Endodermal cell (in vitro differentiated cells): ENCODE results near the gene CHD2. TPM values are rescaled to one million over a fixed set of nuclear protein-coding genes. Genes with fewer than 3 reads are reported as not detected.

Experiments used
- DNase-seq: peaks from one replicate; pipeline ENCODE4 v3.0.0-alpha.2; 2017
- H3K27ac ChIP-seq: 2 replicates; pipeline ENCODE4 v1.5.1; 2013; ENCODE audit warnings: mild to moderate bottlenecking, low read depth, low read length, moderate library complexity
- H3K27me3 ChIP-seq: 2 replicates; pipeline ENCODE4 v1.6.1; 2013; ENCODE audit warnings: mild to moderate bottlenecking, low read length, moderate library complexity; ENCODE audit not compliant: insufficient read depth, control insufficient read depth, poor library complexity, severe bottlenecking
- H3K36me3 ChIP-seq: 2 replicates; pipeline ENCODE4 v1.7.0; 2013; ENCODE audit warnings: mild to moderate bottlenecking, low read length, moderate library complexity; ENCODE audit not compliant: control insufficient read depth, insufficient read depth
- H3K4me1 ChIP-seq: one replicate; pipeline ENCODE4 v1.7.0; 2013; ENCODE audit warnings: low read length; ENCODE audit not compliant: control insufficient read depth, insufficient read depth
- H3K4me3 ChIP-seq: 2 replicates; pipeline ENCODE4 v1.5.1; 2013; ENCODE audit warnings: mild to moderate bottlenecking, low read length, moderate library complexity
- H3K9ac ChIP-seq: 2 replicates; pipeline ENCODE4 v1.6.1; 2013; ENCODE audit warnings: mild to moderate bottlenecking, low read length, moderate library complexity; ENCODE audit not compliant: poor library complexity, severe bottlenecking; ENCODE audit errors: extremely low read depth
- H3K9me3 ChIP-seq: 2 replicates; pipeline ENCODE4 v1.6.1; 2013; ENCODE audit warnings: mild to moderate bottlenecking, low read length, moderate library complexity; ENCODE audit not compliant: control insufficient read depth
- H3K27ac Mint-ChIP-seq: 2 replicates; pipeline ENCODE4 v1.8.0; 2020; ENCODE audit warnings: mixed read lengths
- H3K27me3 Mint-ChIP-seq: 2 replicates; pipeline ENCODE4 v1.8.0; 2021; ENCODE audit warnings: mild to moderate bottlenecking, mixed read lengths; ENCODE audit not compliant: insufficient read depth
- H3K36me3 Mint-ChIP-seq: 2 replicates; pipeline ENCODE4 v1.8.0; 2020; ENCODE audit warnings: low read depth, mixed read lengths
- H3K4me1 Mint-ChIP-seq: 2 replicates; pipeline ENCODE4 v1.8.0; 2020; ENCODE audit warnings: mixed read lengths
- H3K4me3 Mint-ChIP-seq: 2 replicates; pipeline ENCODE4 v1.8.0; 2020; ENCODE audit warnings: mild to moderate bottlenecking, moderate library complexity, mixed read lengths
- H3K9me3 Mint-ChIP-seq: 2 replicates; pipeline ENCODE4 v1.8.0; 2020; ENCODE audit warnings: mild to moderate bottlenecking, mixed read lengths
- CTCF ChIP-seq: fragments of 200-600 bp; sonication (generic); conservative IDR thresholded peaks from 2 replicates; pipeline ENCODE4 v1.5.0; 2021; ENCODE audit warnings: antibody characterized with exemption, mild to moderate bottlenecking
- WGBS, 2 experiments: methylation state at CpG; one replicate each; pipeline versions ENCODE4 v1.1.5 to v1.1.7; 2013; ENCODE audit warnings: missing lambda C conversion rate in 2 of 2, mixed read lengths in 1 of 2; ENCODE audit not compliant: insufficient coverage in 1 of 2, insufficient read length in 1 of 2; 5-methylcytosine and 5-hydroxymethylcytosine counted together
- total RNA-seq, 2 donors: library from RNA; stranded (reverse); fragmentation: NEBNext Ultra II Directional in 1 of 2; extraction: Animal tissue kit (Norgen Biotek cat#: 25700) in 1 of 2; gene quantifications; 2 replicates in 1 of 2; 3 replicates in 1 of 2; pipeline ENCODE4 v1.2.1, GENCODE V29; 2021

Gene CHD2
- total RNA-seq, 2 donors from 2014 or later, result 116 to 127 TPM

- no peaks in the 10 kb centered on the region for H3K9me3 Mint-ChIP-seq
- DNase-seq, result no peak
- Histone ChIP-seq H3K4me3 (no peak overlapping the region), H3K36me3 (no peaks in the 10 kb centered on the region), H3K9me3 (no peaks in the 10 kb centered on the region), H3K9ac (no peak overlapping the region), H3K27me3 (no peaks in the 10 kb centered on the region), H3K27ac (no peak overlapping the region), H3K4me1 (peaks cover 14% of the 10 kb centered on the region)
- H3K27me3 Mint-ChIP-seq, result no peaks in the 10 kb centered on the region
- H3K4me3 Mint-ChIP-seq, result no peak overlapping the region
- peaks cover 40% of the 10 kb centered on the region for H3K4me1 Mint-ChIP-seq
- H3K27ac Mint-ChIP-seq, result no peak overlapping the region
- no peaks in the 10 kb centered on the region for H3K36me3 Mint-ChIP-seq
- 86 to 93% methylated on average over 1 to 5 of the region's 5 CpGs for WGBS, 2 experiments
- TF ChIP-seq CTCF, result no peak
Observed at GRCh38 chr15:92877000-92877399, 23.1 kb upstream of the CHD2 start.

- Mint-ChIP-seq H3K27ac (no peak overlapping the region), H3K4me3 (no peak overlapping the region), H3K36me3 (no peaks in the 10 kb centered on the region), H3K9me3 (no peaks in the 10 kb centered on the region), H3K4me1 (peaks cover 42% of the 10 kb centered on the region), H3K27me3 (no peaks in the 10 kb centered on the region)
- Histone ChIP-seq H3K27ac (no peak overlapping the region), H3K9me3 (no peaks in the 10 kb centered on the region), H3K4me3 (no peak overlapping the region), H3K4me1 (peaks cover 14% of the 10 kb centered on the region), H3K9ac (no peak overlapping the region), H3K27me3 (no peaks in the 10 kb centered on the region), H3K36me3 (no peaks in the 10 kb centered on the region)
- DNase-seq, result no peak
- WGBS, 2 experiments, result 96 to 100% methylated on average over 2 of the region's 2 CpGs
- no peak for TF ChIP-seq CTCF
Observed at GRCh38 chr15:92877416-92877815, 22.7 kb upstream of the CHD2 start.

GRCh38 chr15:92878593-92879053, 21.5 kb upstream of the CHD2 start:
- Mint-ChIP-seq H3K27me3 (no peaks in the 10 kb centered on the region), H3K27ac (peak overlapping the region; percentile 39), H3K4me1 (peaks cover 42% of the 10 kb centered on the region), H3K36me3 (peaks cover 2% of the 10 kb centered on the region), H3K9me3 (no peaks in the 10 kb centered on the region), H3K4me3 (no peak overlapping the region)
- H3K9ac ChIP-seq, result no peak overlapping the region
- no peaks in the 10 kb centered on the region for H3K27me3 ChIP-seq
- H3K9me3 ChIP-seq, result no peaks in the 10 kb centered on the region
- H3K27ac ChIP-seq, result no peak overlapping the region
- WGBS, 2 experiments, result 76 to 84% methylated on average over 2 to 5 of the region's 5 CpGs
- H3K4me1 ChIP-seq, result peaks cover 14% of the 10 kb centered on the region
- TF ChIP-seq CTCF, result no peak
- peaks cover 1% of the 10 kb centered on the region for H3K36me3 ChIP-seq
- H3K4me3 ChIP-seq, result no peak overlapping the region
- DNase-seq, result no peak
